HUES6 (cell line): ENCODE results near the gene SSBP3.

Experiments
- H3K27ac ChIP-seq: 2 replicates; pipeline ENCODE4 v1.7.0; 2013; ENCODE audit warnings: low read depth, mild to moderate bottlenecking, low read length, inconsistent platforms
- H3K27me3 ChIP-seq: 2 replicates; pipeline ENCODE4 v1.6.1; 2013; ENCODE audit warnings: low read length; ENCODE audit not compliant: control insufficient read depth, insufficient read depth
- H3K36me3 ChIP-seq: 2 replicates; pipeline ENCODE4 v1.6.1; 2013; ENCODE audit warnings: low read length; ENCODE audit not compliant: control insufficient read depth, insufficient read depth
- H3K4me1 ChIP-seq: 2 replicates; pipeline ENCODE4 v1.6.1; 2013; ENCODE audit warnings: low read length; ENCODE audit not compliant: control insufficient read depth, insufficient read depth
- H3K4me3 ChIP-seq: 2 replicates; pipeline ENCODE4 v1.5.1; 2013; ENCODE audit warnings: low read depth, low read length
- H3K9ac ChIP-seq: one replicate; pipeline ENCODE4 v1.6.1; 2013; ENCODE audit warnings: mild to moderate bottlenecking, low read length
- H3K9me3 ChIP-seq: 2 replicates; pipeline ENCODE4 v1.6.1; 2013; ENCODE audit warnings: low read depth, low read length; ENCODE audit not compliant: control insufficient read depth, insufficient read depth

Gene SSBP3

GRCh38 chr1:54329312-54330003 is 76.7 kb downstream of the SSBP3 start:
- H3K4me1 ChIP-seq, result peaks cover 92% of the 10 kb centered on the region

GRCh38 chr1:54328066-54328636 is 78.0 kb downstream of the SSBP3 start:
- Histone ChIP-seq H3K4me1 (peaks cover 100% of the 10 kb centered on the region), H3K9me3 (no peaks in the 10 kb centered on the region), H3K36me3 (no peaks in the 10 kb centered on the region), H3K4me3 (no peak overlapping the region), H3K27me3 (no peaks in the 10 kb centered on the region), H3K9ac (no peak overlapping the region), H3K27ac (no peak overlapping the region)

More at GRCh38 chr1:54329312-54330003, 76.7 kb downstream of the SSBP3 start:
- Histone ChIP-seq H3K27ac (no peak overlapping the region), H3K27me3 (no peaks in the 10 kb centered on the region), H3K9me3 (no peaks in the 10 kb centered on the region), H3K4me3 (no peak overlapping the region), H3K9ac (no peak overlapping the region), H3K36me3 (peaks cover under 1% of the 10 kb centered on the region; the same call in 1 of the 2 replicates)

- no peaks in the 10 kb centered on the region for H3K27me3 ChIP-seq
- no peak overlapping the region for H3K9ac ChIP-seq
- no peaks in the 10 kb centered on the region for H3K36me3 ChIP-seq
- H3K9me3 ChIP-seq, result no peaks in the 10 kb centered on the region
- no peak overlapping the region for H3K27ac ChIP-seq
- H3K4me3 ChIP-seq, result no peak overlapping the region
- H3K4me1 ChIP-seq, result peaks cover 100% of the 10 kb centered on the region
Observed at GRCh38 chr1:54327386-54328065, 78.7 kb downstream of the SSBP3 start.

GRCh38 chr1:54326543-54327385 is 79.4 kb downstream of the SSBP3 start:
- Histone ChIP-seq H3K9me3 (no peaks in the 10 kb centered on the region), H3K27ac (no peak overlapping the region), H3K36me3 (no peaks in the 10 kb centered on the region; the same call in 1 of the 2 replicates), H3K4me3 (no peak overlapping the region), H3K27me3 (no peaks in the 10 kb centered on the region), H3K4me1 (peaks cover 100% of the 10 kb centered on the region), H3K9ac (no peak overlapping the region)

GRCh38 chr1:54325703-54326461 is 80.3 kb downstream of the SSBP3 start:
- H3K9ac ChIP-seq, result no peak overlapping the region
- H3K9me3 ChIP-seq, result no peaks in the 10 kb centered on the region
- no peaks in the 10 kb centered on the region; the same call in 1 of the 2 replicates for H3K36me3 ChIP-seq
- no peaks in the 10 kb centered on the region for H3K27me3 ChIP-seq
- peaks cover 91% of the 10 kb centered on the region for H3K4me1 ChIP-seq
- no peak overlapping the region for H3K27ac ChIP-seq
- H3K4me3 ChIP-seq, result no peak overlapping the region

- Histone ChIP-seq H3K36me3 (no peaks in the 10 kb centered on the region; the same call in 1 of the 2 replicates), H3K9ac (no peak overlapping the region)
Observed at GRCh38 chr1:54325284-54325683, 80.9 kb downstream of the SSBP3 start.

GRCh38 chr1:54324251-54325140 is 81.7 kb downstream of the SSBP3 start:
- no peak overlapping the region for H3K27ac ChIP-seq
- H3K9me3 ChIP-seq, result no peaks in the 10 kb centered on the region
- peaks cover 78% of the 10 kb centered on the region for H3K4me1 ChIP-seq
- H3K9ac ChIP-seq, result no peak overlapping the region
- H3K27me3 ChIP-seq, result no peaks in the 10 kb centered on the region
- H3K4me3 ChIP-seq, result no peak overlapping the region
- H3K36me3 ChIP-seq, result no peaks in the 10 kb centered on the region; the same call in 1 of the 2 replicates

More at GRCh38 chr1:54325284-54325683, 80.9 kb downstream of the SSBP3 start:
- peaks cover 85% of the 10 kb centered on the region for H3K4me1 ChIP-seq
- H3K4me3 ChIP-seq, result no peak overlapping the region
- H3K27ac ChIP-seq, result no peak overlapping the region
- H3K27me3 ChIP-seq, result no peaks in the 10 kb centered on the region
- no peaks in the 10 kb centered on the region for H3K9me3 ChIP-seq

GRCh38 chr1:54323921-54324250 is 82.3 kb downstream of the SSBP3 start:
- H3K36me3 ChIP-seq, result no peaks in the 10 kb centered on the region; the same call in 1 of the 2 replicates
- no peak overlapping the region for H3K27ac ChIP-seq
- H3K4me3 ChIP-seq, result no peak overlapping the region
- H3K4me1 ChIP-seq, result peaks cover 75% of the 10 kb centered on the region
- H3K9ac ChIP-seq, result no peak overlapping the region
- no peaks in the 10 kb centered on the region for H3K27me3 ChIP-seq
- no peaks in the 10 kb centered on the region for H3K9me3 ChIP-seq

GRCh38 chr1:54323324-54323739 is 82.9 kb downstream of the SSBP3 start:
- Histone ChIP-seq H3K27ac (no peak overlapping the region), H3K4me1 (peaks cover 69% of the 10 kb centered on the region), H3K9ac (no peak overlapping the region), H3K36me3 (no peaks in the 10 kb centered on the region; the same call in 1 of the 2 replicates), H3K4me3 (no peak overlapping the region), H3K9me3 (no peaks in the 10 kb centered on the region), H3K27me3 (no peaks in the 10 kb centered on the region)
